GM21723 (cell line): ENCODE data around the gene CACNA1D.

Experiments used
- ATAC-seq: cut with Tn5 transposase; IDR thresholded peaks from one replicate; pipeline ENCODE4 v1.9.1; 2021; ENCODE audit warnings: mild to moderate bottlenecking, moderate library complexity; ENCODE audit not compliant: unreplicated experiment

CACNA1D gene

DNA sequence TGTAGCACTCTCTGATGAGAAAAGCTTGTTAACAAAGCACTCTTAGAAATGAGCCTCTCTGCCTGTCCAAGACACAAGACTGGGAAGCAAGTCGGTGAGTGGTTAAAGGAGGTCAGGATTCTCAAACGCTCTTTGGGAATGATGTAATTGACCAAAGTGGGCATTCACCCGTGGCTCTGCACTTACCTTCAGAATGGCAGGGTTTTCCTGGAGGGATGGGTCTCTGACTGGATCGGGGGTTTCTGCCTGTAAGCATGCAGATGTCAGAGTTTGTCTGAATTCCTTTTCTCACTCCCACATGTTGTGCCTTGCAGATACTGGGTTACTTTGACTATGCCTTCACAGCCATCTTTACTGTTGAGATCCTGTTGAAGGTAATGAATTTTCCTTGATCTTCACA lies 245.6 kb downstream of the CACNA1D start:
- no peak for ATAC-seq

DNA sequence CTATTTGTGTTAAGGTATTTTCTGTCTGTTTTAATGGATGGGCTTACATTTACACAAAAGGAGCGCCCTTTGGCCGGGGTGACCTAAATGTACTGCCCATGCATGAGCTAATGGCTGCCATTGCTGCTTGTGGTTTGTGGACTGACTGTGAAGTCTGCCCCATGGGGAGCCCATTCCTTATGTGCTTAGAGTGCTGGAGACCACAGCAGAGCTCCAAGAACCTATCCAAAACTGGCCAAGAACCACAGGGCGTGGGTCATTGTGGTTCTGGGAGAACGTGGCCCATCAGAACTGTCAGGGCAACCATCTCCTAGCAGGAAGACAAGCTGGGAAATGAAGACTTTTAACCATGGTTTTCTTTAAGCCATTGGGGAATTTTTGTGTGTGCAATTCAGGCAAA lies 246.5 kb downstream of the CACNA1D start:
- ATAC-seq = no peak

DNA sequence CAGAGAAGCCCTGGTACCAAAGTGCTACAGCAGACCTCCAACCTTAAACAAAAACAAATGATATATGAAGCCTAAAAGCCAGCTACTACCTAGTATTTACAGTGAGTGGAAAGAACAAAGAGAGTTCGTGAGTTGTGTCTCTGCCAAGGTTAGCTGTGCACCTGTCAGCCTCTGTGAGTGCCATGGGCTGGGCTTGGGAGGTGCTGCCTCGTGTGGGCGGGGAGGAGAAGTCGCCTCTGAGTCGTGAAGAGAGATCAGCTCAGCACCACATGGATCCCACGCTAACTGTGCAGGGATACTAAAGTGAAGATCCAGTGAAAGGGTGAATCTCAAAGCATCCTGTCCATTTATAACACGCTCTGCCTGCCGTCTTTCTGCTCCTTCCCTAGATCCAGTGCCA lies 249.9 kb downstream of the CACNA1D start:
- no peak for ATAC-seq

DNA sequence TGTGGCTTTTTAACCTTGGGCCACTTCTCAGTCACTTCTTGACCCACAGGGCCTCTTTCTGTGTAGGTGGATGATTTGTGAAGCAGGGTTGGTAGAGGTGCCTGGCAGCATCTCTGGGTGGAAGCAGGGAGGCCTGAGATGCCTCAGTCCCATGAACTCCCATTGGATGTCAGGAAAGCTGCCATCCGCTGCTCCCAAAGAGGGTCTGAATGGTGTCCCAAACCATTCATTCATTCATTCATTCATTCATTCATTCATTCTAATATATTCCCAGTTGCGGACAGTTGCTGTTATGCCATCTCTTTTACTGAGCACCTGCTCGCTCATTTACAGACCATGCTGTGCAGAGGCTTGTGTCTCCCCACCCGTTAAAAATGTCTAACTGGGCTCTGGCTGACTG lies 253.1 kb downstream of the CACNA1D start:
- no peak for ATAC-seq

DNA sequence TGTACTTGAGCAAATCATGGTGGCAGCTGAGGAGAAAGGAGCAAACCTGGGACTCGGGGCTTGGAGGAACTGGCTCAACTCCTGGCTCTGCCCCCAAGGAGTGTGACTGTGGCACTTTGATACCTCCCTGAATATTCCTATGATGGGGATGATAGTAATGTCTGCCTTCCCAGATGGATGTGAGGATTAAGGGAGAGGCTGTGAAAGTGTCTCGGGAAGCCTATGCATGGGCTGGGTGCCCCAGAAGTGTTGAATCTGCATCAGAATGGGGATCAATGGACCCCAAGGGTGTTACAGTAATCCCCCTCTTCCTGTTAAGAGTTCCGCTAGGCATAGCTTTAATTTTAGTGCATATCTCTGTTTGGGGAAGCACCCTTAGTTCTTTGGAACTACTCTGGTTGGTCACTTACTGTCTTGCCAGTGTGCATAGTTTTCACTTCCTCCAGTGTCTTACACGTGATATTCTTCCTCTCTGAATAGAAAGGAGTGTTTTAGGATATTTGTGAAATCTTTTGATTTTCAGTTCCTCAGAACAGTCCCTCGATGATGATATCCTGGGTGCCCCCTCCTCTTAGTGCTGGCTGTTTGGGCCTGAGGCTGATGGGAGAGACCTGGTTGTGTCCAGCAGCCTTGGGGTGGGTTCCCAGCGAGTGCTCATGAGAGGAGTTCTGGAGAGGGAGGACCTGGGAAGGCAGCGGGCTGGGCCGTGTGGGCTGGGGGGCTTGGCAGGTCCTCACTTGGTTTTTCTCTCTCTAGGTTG lies 254.3 kb downstream of the CACNA1D start:
- ATAC-seq = peak; percentile 90

DNA sequence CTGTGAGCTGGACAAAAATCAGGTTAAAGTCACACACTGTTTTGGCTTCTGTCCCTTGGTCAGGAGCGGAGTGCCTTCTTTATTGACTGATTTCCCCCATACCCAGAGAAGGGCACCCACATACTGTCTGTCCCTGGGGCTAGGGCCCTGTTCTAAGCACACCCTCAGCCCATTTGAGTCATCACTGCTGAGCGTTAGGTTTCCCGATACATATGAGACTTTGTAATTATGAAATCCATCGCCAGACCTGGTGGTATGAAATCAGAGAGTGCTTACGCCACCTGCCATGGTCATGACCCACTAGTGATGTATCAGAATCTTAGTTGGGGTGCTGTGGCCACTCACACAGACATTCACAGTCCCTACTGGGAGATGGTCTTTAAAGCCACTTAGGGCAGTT lies 255.0 kb downstream of the CACNA1D start:
- no peak for ATAC-seq

DNA sequence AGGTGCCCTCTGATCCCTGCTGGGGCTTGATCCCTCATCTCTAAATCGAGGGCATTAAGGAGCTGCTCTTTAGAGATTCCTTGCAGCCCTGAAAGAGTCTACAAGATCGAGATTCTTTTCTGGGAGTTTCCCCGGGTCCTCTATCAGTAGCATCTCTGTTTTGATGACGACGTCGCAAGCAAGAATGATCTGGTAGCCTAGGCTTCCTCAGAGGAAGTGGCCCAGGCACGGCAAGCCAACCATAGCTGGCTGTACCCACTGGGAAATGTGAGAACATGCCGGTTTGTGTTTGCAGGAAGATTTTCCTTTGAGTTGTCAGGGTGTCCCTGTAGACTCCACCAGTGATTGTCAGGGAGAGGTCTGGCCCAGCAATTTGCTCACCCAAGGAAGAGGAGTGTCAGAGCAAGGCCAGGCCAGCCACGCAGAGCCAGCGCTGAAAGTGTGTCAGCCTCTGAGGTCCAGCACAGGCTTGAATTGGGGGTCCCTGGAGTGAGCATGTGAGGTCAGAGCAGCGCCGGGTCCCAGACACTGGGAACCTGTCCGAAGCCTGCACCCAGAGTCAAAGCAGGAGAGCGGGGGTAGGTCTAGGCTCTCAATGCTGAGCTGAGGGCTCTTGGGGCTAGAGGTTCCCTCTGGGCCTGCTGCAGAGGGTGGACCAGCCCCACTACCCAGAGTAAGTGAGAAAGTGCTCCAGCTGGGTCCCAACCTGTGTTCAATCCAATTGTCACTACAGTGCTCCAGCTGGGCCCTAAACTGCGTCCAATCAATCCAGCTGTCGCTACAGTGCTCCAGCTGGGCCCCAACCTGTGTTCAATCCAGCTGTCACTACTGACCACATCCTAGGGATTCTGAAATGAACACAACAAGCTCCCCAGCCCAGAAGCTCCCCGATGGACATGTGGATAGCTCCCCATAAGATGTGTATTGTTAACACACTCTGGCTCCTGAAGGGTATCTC lies 256.1 kb downstream of the CACNA1D start:
- no peak for ATAC-seq

DNA sequence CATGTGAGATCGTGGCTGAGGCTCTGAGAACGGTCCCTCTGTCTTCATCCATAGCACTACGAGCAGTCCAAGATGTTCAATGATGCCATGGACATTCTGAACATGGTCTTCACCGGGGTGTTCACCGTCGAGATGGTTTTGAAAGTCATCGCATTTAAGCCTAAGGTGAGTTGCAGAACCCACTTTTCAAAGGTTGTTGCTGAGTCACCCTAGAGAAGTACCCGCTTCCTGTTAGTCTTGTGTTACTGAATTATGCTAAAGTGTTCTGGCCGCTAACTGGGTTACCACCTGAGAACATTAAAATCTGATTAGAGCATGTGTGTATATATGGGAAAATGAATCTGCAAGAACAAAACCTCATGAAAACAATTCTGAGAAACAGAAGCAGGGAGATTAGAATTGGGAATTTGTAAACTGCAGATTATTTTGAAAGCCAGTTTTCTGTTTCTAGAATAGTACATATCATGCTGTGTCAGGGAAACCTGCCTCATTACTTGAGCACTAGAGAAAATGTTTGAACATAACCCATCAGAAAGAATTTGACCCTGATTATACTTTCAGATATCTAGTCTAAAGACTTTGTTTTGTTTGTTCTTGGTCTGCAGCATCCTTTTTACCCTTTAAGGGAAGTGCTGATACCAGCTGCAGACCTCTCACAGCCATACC lies 259.2 kb downstream of the CACNA1D start:
- peak; percentile 31 for ATAC-seq

DNA sequence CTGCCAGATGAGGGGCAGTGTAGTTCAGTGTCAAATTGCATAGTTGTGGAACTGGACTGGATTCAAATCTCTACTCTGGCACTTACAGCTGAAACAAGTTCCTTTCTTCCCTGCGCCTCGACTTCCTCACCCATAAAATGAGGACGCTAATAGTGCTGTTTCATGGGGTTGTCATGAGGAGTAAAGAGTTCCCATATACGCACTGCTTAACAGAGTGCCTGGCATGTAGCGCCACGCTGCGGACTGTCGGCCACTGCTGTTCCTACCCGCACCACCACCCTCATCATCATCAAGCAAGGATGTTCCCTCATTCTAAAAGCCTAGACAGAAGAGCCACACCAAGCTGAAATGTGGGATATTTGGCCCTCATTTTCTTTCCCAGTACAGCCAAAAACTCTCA lies 259.9 kb downstream of the CACNA1D start:
- no peak for ATAC-seq

DNA sequence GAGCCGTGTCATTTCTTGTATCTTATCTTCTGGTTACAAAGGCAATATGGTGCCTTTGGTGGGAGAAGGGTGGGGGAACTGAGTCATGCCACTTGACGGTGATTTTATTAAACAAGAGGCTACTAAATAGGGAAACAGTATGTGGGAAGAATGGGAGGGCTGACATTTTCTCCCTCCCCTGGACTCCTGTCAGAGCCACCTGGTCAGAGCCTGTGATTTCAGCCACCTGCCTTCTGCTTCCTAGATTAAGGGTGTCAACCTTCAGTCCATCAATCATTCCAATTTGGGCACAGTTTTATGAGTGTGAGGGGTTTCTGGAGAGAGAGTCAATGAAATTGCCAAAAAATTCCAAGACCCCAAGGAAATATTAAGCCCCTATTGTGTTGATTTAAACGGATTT lies 264.4 kb downstream of the CACNA1D start:
- ATAC-seq = no peak

DNA sequence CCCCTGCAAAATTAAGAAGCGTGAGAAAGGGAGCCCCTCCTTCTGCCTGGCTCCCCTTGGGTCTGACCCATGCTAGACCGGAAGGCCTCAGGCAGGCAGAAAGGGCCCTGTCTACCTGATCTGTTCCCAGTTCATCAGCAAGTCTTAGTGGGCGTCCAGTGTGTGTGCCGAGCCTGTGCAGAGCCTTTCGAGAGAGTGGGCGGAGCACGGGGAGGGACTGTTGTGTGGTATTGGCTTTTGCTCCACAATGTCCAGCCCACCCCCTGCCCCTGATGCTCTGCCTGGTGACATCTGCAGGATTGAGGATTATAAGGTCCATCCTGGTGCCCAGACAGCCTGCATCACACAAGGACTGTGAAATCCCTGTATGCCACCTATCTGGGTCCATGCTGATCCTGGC lies 268.9 kb downstream of the CACNA1D start:
- no peak for ATAC-seq

DNA sequence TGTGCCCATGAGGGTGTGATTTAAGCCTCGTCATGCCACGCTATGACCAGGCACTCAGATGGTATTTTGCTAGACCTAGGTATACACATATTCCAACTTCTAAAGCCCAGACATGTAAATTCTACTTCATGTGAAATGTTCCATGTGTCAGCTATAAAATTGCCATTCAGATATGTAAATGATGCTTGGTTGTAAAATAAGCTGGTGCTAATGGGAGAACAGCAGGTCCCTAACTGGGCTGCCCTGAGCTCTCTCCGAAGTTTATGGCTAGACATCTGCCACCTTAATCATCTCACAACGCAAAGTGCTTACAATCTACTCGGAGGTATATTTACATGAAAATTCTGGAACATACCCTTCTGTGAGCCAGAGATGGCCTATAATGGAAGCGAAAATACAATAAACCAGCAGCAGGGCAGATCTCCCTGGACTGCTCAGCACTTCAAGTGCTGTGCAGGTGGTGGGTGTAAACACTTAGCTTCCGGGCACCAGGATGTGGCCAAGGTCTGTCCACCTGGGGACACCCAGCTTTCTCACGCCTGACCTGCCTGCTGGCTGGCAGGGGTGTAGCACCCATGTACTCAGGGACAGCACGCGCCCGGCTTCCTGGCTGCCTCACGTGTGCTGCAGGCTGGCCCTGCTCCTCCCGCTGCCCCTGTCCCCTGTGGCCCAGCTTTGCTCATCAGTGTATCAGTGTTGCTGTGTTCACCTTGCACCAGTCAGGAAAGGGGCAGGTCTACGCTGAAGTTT lies 269.8 kb downstream of the CACNA1D start:
- no peak for ATAC-seq

DNA sequence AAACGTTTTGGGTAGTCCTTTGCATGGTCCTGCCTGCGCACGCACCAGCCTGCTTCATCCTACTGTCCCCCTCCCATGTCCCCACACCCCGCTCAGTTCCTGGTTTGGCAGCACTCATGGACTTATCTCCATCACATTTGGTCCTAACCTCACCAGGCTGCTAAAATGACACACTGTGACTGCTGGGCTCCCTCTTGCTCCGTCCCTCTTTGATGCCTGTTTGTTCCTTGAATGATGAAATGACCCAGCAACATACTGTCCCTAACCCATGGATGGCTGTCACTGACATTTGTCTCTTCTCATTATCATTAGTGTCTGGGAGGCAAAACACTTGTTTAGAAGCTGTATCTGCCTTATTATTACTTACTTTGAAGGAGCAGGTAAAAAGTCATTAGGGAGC lies 271.3 kb downstream of the CACNA1D start:
- ATAC-seq = no peak

DNA sequence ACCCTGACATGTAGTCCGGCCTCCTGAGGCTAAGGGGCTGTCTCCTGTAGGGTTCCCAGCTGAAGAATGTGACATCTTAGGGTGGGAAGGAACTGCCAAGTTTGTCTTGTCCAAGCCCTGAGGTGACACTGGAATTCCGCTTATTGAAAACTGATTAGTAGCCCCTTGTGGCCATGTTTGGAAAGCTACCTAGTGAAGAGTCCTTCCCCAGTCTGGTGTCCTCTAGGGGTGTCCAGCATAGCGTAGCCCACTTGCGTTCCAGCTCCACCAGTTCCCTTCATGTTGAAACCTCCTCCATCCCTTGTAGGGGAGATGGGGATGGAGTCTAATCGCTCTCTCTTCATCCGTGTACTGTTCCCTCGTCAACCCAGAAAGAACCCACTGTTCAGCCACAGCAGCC lies 272.3 kb downstream of the CACNA1D start:
- no peak for ATAC-seq

DNA sequence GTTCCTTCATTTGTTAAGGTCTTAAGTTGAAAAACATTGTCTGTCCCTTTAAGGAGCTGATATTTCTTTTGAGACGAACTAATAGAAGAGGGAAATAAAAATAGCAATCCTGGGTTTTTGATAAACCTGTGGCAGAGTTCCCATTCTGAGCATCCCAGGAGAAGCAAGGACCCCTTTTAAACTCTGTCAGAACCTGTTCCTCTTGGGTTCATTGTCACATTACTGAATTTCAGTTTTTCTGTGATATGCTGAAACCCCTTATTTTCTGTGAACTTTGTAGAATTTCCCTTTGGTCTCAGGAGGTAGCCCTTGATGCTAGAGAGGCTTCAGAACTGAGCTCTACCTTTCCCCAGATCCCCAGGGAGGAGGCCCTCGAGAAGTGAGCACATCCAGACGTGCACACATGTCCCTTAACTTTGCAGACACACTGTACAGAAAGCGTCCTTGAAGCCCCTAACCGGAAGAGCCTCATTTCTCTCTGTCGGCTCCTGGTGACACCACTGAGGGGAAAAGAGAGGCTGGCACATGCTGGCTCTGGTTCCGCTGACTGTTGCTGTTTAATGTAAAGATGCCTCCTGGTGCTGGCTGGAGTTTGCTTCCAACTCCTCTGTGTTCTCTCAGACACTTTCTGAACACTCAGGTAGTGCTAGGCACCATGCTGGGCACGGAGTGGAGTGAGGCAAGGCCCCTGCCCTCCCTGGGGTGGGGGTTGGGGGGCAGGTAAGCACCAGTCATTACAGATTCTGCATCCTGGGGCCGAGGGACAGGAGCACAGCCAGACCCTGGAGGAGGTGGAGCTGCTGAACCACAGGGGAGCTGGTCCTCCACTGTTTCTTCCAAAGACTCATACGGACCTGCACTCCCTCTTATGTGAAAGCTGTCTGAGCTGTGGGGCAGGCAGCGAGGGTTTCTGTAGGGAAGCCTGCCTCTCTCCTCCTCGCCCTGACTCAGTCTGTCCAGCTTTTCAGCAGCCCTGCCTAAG lies 274.4 kb downstream of the CACNA1D start:
- no peak for ATAC-seq

DNA sequence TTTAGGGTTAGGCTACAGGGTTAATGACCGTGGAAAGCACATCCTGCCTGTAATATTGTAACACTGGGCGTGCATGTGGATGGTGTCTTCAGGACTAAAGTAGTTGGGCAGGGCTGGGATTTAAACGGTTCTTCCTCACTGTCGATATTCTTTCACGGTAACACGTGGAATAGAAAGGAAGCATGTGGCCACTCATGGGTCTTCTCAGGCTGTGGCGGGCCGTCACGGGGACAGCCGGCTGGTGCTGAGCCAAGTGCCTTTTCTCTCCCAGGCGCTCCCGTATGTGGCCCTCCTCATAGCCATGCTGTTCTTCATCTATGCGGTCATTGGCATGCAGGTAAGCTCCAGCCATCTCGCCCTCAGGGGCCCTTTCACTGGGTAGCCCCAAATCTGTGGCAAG lies 278.2 kb downstream of the CACNA1D start:
- no peak for ATAC-seq

DNA sequence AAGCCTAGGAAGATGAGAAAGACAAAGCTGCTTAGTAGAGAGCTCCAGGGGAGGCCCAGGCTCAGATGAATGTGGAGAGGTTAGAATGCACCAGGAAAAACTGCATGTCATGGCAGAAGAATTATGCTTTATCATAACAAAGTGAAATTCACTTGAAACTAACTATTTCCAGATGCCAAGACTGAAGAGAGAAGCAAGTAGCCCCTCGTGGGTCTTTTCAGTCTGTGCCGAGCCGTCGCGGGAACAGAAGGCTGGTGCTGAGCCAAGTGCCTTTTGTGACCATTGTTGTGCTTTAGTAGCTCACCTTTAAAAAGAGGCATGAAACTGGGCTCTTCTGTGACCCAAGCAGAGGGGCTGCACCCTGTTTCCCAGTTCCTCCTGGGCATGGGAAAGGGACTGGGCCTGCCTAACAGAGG lies 278.6 kb downstream of the CACNA1D start:
- ATAC-seq = no peak

DNA sequence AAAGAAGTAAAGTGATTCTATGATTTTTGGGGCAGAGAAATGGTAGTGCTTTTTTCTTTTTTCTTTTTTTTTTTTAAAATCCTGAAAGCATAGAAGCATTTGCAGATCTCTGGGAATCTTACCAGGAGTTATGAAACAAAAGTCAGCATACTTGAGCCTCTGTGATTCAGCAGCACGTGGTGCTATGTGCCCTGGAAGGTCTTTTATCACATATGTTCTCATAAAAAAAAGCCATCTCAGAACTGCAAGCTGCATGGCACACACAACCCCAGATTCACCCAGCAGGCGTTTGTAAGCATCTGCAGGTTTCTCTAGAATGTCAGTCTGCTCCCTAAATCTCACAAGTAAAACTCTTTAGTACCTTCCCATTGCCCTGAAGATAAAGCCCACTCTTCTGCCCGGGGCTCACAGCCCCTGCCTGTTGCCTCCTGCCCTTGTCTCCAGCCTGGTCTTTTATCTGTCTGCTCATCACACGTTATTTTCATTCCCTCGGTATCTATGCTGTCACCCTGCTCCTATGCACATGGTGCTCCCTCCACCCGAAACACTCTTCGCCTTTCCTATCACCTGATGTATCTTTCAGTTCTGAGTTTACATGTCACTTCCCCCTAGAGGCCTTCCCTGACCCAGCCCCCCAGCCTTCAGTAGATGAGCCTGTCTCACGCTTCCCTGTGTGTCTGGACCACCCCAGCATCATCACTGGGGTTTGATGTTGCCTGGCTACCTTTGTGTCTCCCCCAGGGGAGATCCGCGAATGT lies 279.4 kb downstream of the CACNA1D start:
- peak; percentile 88 for ATAC-seq

DNA sequence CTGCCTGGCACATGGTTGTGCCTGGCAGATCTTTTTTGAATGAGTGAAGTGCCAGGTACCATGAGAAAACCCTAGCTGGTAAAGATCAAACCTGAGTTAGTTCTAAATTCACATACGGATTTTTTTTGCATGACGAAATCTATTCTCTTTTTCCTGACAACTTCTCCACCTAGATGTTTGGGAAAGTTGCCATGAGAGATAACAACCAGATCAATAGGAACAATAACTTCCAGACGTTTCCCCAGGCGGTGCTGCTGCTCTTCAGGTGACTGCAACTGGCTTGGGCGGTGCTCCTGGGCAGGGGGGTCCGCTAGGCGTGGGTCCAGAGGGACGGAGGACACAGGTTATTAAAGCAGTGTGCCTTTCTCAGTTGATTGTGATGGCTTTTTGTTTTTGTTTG lies 280.0 kb downstream of the CACNA1D start:
- ATAC-seq = no peak
